GM23338 (cell line): ENCODE data around the gene SELENOW. TPM values are rescaled to one million over a fixed set of nuclear protein-coding genes. Genes with fewer than 3 reads are reported as not detected.

ENCODE experiments used
- ATAC-seq: fragments of 200-7000 bp; cut with Tn5 transposase; 3 replicates; pipeline ENCODE4 v1.9.1; 2020
- DNase-seq: peaks from one replicate; pipeline ENCODE4 v3.0.0-alpha.2; 2015; ENCODE audit warnings: low spot score
- H2AFZ ChIP-seq: fragments of 200-600 bp; sonication (generic); 2 replicates; pipeline ENCODE4 v1.8.0; 2016; ENCODE audit warnings: antibody characterized with exemption, mild to moderate bottlenecking, moderate library complexity
- H3F3A ChIP-seq: fragments of 200-600 bp; sonication (generic); replicated peaks from 2 replicates; pipeline ENCODE4 v1.8.0; 2017; ENCODE audit warnings: antibody characterized with exemption, mixed run types, low read depth
- H3K27ac ChIP-seq: fragments of 200-600 bp; sonication (generic); 2 replicates; pipeline ENCODE4 v1.6.1; 2016; ENCODE audit warnings: low read depth
- H3K27me3 ChIP-seq: fragments of 200-600 bp; sonication (generic); 2 replicates; pipeline ENCODE4 v1.8.0; 2016; ENCODE audit warnings: mild to moderate bottlenecking, mixed run types, moderate library complexity; ENCODE audit not compliant: insufficient read depth
- H3K36me3 ChIP-seq: fragments of 200-600 bp; sonication (generic); 2 replicates; pipeline ENCODE4 v1.8.0; 2016; ENCODE audit warnings: mild to moderate bottlenecking; ENCODE audit not compliant: insufficient read depth
- H3K4me1 ChIP-seq: fragments of 200-600 bp; sonication (generic); 2 replicates; pipeline ENCODE4 v1.8.0; 2016; ENCODE audit warnings: mild to moderate bottlenecking, moderate library complexity; ENCODE audit not compliant: insufficient read depth
- H3K4me2 ChIP-seq: fragments of 200-600 bp; sonication (generic); 2 replicates; pipeline ENCODE4 v1.7.1; 2017; ENCODE audit warnings: mixed run types
- H3K4me3 ChIP-seq: fragments of 200-600 bp; sonication (generic); 2 replicates; pipeline ENCODE4 v1.6.1; 2016; ENCODE audit warnings: mixed run types
- H3K79me2 ChIP-seq: fragments of 200-600 bp; sonication (generic); replicated peaks from 2 replicates; pipeline ENCODE4 v1.8.0; 2017; ENCODE audit warnings: mild to moderate bottlenecking; ENCODE audit not compliant: insufficient read depth
- H3K9me2 ChIP-seq: fragments of 200-600 bp; sonication (generic); 2 replicates; pipeline ENCODE4 v1.8.0; 2017; ENCODE audit not compliant: insufficient read depth
- H4K20me1 ChIP-seq: fragments of 200-600 bp; sonication (generic); replicated peaks from 2 replicates; pipeline ENCODE4 v1.8.0; 2017; ENCODE audit warnings: mild to moderate bottlenecking; ENCODE audit not compliant: insufficient read depth
- H3K27ac Mint-ChIP-seq: 2 replicates; pipeline ENCODE4 v1.8.0; 2020; ENCODE audit warnings: inconsistent platforms, mild to moderate bottlenecking, moderate library complexity, mixed read lengths
- H3K27me3 Mint-ChIP-seq: 3 replicates; pipeline ENCODE4 v1.8.0; 2022; ENCODE audit warnings: low read depth, mild to moderate bottlenecking, moderate library complexity, mixed read lengths, inconsistent platforms; ENCODE audit not compliant: insufficient read depth, poor library complexity
- H3K36me3 Mint-ChIP-seq: 3 replicates; pipeline ENCODE4 v1.8.0; 2021; ENCODE audit warnings: low read depth, mild to moderate bottlenecking, inconsistent platforms, moderate library complexity, mixed read lengths
- H3K4me1 Mint-ChIP-seq: 3 replicates; pipeline ENCODE4 v1.8.0; 2020; ENCODE audit warnings: mild to moderate bottlenecking, inconsistent platforms, mixed read lengths
- H3K4me3 Mint-ChIP-seq: 3 replicates; pipeline ENCODE4 v1.8.0; 2021; ENCODE audit warnings: moderate library complexity, mild to moderate bottlenecking, inconsistent platforms, mixed read lengths
- H3K9me3 Mint-ChIP-seq: 3 replicates; pipeline ENCODE4 v1.8.0; 2020; ENCODE audit warnings: moderate library complexity, mild to moderate bottlenecking, inconsistent platforms, mixed read lengths
- CREB1 ChIP-seq: fragments of 250-450 bp; sonication (Bioruptor Pico); IDR thresholded peaks from 2 replicates; pipeline ENCODE4 v1.5.0; 2020; ENCODE audit warnings: low read depth, mild to moderate bottlenecking, moderate library complexity
- CTCF ChIP-seq, 2 experiments: fragments of 200-600 bp in 1 of 2; sonication (generic) in 1 of 2; conservative IDR thresholded peaks; 2 replicates each; pipeline versions ENCODE4 v1.5.1 to v1.6.1; 2016 to 2017; ENCODE audit warnings: antibody characterized with exemption in 2 of 2, low read depth in 2 of 2, mild to moderate bottlenecking in 2 of 2, moderate library complexity in 1 of 2
- ETS1 ChIP-seq: IDR thresholded peaks from 2 replicates; pipeline ENCODE4 v1.6.1; 2016; ENCODE audit warnings: antibody characterized with exemption
- EZH2 ChIP-seq: fragments of 200-600 bp; sonication (generic); IDR thresholded peaks from one replicate; pipeline ENCODE4 v1.8.0; 2017; ENCODE audit warnings: antibody characterized with exemption, mild to moderate bottlenecking, low read depth; ENCODE audit not compliant: unreplicated experiment
- EZH2phosphoT487 ChIP-seq: fragments of 200-600 bp; sonication (generic); IDR thresholded peaks from one replicate; pipeline ENCODE4 v1.8.1; 2018; ENCODE audit warnings: antibody characterized with exemption; ENCODE audit not compliant: unreplicated experiment
- JUNB ChIP-seq: IDR thresholded peaks from one replicate; pipeline ENCODE4 v1.6.1; 2016; ENCODE audit warnings: antibody characterized with exemption; ENCODE audit not compliant: unreplicated experiment
- NANOG ChIP-seq: IDR thresholded peaks from 2 replicates; pipeline ENCODE4 v1.6.1; 2016; ENCODE audit warnings: antibody characterized with exemption, borderline replicate concordance
- STAT1 ChIP-seq: IDR thresholded peaks from one replicate; pipeline ENCODE4 v1.6.1; 2016; ENCODE audit warnings: antibody characterized with exemption; ENCODE audit not compliant: unreplicated experiment
- ZNF114 ChIP-seq: fragments of 250-450 bp; sonication (Bioruptor Pico); IDR thresholded peaks from 2 replicates; pipeline ENCODE4 v1.5.0; 2020; ENCODE audit warnings: mild to moderate bottlenecking, moderate library complexity
- ZNF331 ChIP-seq: fragments of 250-450 bp; sonication (Bioruptor Pico); IDR thresholded peaks from 2 replicates; pipeline ENCODE4 v1.5.0; 2020; ENCODE audit warnings: low read depth, mild to moderate bottlenecking, moderate library complexity
- polyA plus RNA-seq: library from polyadenylated mRNA; unstranded; fragments of >200 nt; fragmentation: Nextera tagmentation; extraction: Ambion mirVana; gene quantifications from 2 replicates; pipeline ENCODE4 v1.2.1, GENCODE V29; 2016
- total RNA-seq: library from RNA; depleted of rRNA; stranded (reverse); fragments of >200 nt; shearing (Covaris generic); gene quantifications from 2 replicates; pipeline ENCODE4 v1.2.3, GENCODE V29; 2014
- TF ChIP-seq, protein P1 (sequence below): IDR thresholded peaks from one replicate; pipeline ENCODE4 v1.6.1; 2018; ENCODE audit warnings: antibody characterized with exemption; ENCODE audit not compliant: unreplicated experiment
- TF ChIP-seq, protein P2 (sequence below): fragments of 250-450 bp; sonication (Bioruptor Pico); IDR thresholded peaks from 2 replicates; pipeline ENCODE4 v1.5.0; 2020; ENCODE audit warnings: mild to moderate bottlenecking, moderate library complexity

The SELENOW gene
- total and polyA plus RNA-seq, 2 experiments from 2014 or later = 558 to 811 TPM

GRCh38 chr19:47778049-47778953 lies at the start of gene SELENOW (continued):
- no peak for TF ChIP-seq EZH2phosphoT487

- Mint-ChIP-seq H3K27me3 (peaks cover 15% of the 10 kb centered on the region), H3K9me3 (no peaks in the 10 kb centered on the region), H3K36me3 (peaks cover 5% of the 10 kb centered on the region; the same call in 2 of the 3 replicates), H3K27ac (peak overlapping the region; percentile 56; the same call in 1 of the 2 replicates), H3K4me1 (peaks cover 11% of the 10 kb centered on the region), H3K4me3 (peak overlapping the region; percentile 89)
- H4K20me1 ChIP-seq = no peaks in the 10 kb centered on the region
- peaks cover 2% of the 10 kb centered on the region; the same call in 1 of the 2 replicates for H3K9me2 ChIP-seq
- peak; percentile 60 for ATAC-seq
- H3F3A ChIP-seq = peaks cover 8% of the 10 kb centered on the region; the same call in 1 of the 2 replicates
- H3K4me1 ChIP-seq = peaks cover 6% of the 10 kb centered on the region; the same call in 1 of the 2 replicates
- H3K36me3 ChIP-seq = no peaks in the 10 kb centered on the region
- no peaks in the 10 kb centered on the region for H3K27me3 ChIP-seq
- no peak overlapping the region for H3K27ac ChIP-seq
- peak overlapping the region; percentile 94 for H3K4me2 ChIP-seq
- no peaks in the 10 kb centered on the region for H3K79me2 ChIP-seq
- DNase-seq = peak; percentile 66
- H3K4me3 ChIP-seq = peak overlapping the region; percentile 85
- peak overlapping the region; percentile 96 for H2AFZ ChIP-seq
- no peak for TF ChIP-seq ETS1
- TF ChIP-seq, protein P1, sequence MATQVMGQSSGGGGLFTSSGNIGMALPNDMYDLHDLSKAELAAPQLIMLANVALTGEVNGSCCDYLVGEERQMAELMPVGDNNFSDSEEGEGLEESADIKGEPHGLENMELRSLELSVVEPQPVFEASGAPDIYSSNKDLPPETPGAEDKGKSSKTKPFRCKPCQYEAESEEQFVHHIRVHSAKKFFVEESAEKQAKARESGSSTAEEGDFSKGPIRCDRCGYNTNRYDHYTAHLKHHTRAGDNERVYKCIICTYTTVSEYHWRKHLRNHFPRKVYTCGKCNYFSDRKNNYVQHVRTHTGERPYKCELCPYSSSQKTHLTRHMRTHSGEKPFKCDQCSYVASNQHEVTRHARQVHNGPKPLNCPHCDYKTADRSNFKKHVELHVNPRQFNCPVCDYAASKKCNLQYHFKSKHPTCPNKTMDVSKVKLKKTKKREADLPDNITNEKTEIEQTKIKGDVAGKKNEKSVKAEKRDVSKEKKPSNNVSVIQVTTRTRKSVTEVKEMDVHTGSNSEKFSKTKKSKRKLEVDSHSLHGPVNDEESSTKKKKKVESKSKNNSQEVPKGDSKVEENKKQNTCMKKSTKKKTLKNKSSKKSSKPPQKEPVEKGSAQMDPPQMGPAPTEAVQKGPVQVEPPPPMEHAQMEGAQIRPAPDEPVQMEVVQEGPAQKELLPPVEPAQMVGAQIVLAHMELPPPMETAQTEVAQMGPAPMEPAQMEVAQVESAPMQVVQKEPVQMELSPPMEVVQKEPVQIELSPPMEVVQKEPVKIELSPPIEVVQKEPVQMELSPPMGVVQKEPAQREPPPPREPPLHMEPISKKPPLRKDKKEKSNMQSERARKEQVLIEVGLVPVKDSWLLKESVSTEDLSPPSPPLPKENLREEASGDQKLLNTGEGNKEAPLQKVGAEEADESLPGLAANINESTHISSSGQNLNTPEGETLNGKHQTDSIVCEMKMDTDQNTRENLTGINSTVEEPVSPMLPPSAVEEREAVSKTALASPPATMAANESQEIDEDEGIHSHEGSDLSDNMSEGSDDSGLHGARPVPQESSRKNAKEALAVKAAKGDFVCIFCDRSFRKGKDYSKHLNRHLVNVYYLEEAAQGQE = no peak
- TF ChIP-seq NANOG = no peak
- TF ChIP-seq ZNF114 (CRISPR knock-in tag) = no peak
- TF ChIP-seq JUNB = no peak
- no peak for TF ChIP-seq STAT1
- TF ChIP-seq ZNF331 (CRISPR knock-in tag) = no peak
- TF ChIP-seq, protein P2, sequence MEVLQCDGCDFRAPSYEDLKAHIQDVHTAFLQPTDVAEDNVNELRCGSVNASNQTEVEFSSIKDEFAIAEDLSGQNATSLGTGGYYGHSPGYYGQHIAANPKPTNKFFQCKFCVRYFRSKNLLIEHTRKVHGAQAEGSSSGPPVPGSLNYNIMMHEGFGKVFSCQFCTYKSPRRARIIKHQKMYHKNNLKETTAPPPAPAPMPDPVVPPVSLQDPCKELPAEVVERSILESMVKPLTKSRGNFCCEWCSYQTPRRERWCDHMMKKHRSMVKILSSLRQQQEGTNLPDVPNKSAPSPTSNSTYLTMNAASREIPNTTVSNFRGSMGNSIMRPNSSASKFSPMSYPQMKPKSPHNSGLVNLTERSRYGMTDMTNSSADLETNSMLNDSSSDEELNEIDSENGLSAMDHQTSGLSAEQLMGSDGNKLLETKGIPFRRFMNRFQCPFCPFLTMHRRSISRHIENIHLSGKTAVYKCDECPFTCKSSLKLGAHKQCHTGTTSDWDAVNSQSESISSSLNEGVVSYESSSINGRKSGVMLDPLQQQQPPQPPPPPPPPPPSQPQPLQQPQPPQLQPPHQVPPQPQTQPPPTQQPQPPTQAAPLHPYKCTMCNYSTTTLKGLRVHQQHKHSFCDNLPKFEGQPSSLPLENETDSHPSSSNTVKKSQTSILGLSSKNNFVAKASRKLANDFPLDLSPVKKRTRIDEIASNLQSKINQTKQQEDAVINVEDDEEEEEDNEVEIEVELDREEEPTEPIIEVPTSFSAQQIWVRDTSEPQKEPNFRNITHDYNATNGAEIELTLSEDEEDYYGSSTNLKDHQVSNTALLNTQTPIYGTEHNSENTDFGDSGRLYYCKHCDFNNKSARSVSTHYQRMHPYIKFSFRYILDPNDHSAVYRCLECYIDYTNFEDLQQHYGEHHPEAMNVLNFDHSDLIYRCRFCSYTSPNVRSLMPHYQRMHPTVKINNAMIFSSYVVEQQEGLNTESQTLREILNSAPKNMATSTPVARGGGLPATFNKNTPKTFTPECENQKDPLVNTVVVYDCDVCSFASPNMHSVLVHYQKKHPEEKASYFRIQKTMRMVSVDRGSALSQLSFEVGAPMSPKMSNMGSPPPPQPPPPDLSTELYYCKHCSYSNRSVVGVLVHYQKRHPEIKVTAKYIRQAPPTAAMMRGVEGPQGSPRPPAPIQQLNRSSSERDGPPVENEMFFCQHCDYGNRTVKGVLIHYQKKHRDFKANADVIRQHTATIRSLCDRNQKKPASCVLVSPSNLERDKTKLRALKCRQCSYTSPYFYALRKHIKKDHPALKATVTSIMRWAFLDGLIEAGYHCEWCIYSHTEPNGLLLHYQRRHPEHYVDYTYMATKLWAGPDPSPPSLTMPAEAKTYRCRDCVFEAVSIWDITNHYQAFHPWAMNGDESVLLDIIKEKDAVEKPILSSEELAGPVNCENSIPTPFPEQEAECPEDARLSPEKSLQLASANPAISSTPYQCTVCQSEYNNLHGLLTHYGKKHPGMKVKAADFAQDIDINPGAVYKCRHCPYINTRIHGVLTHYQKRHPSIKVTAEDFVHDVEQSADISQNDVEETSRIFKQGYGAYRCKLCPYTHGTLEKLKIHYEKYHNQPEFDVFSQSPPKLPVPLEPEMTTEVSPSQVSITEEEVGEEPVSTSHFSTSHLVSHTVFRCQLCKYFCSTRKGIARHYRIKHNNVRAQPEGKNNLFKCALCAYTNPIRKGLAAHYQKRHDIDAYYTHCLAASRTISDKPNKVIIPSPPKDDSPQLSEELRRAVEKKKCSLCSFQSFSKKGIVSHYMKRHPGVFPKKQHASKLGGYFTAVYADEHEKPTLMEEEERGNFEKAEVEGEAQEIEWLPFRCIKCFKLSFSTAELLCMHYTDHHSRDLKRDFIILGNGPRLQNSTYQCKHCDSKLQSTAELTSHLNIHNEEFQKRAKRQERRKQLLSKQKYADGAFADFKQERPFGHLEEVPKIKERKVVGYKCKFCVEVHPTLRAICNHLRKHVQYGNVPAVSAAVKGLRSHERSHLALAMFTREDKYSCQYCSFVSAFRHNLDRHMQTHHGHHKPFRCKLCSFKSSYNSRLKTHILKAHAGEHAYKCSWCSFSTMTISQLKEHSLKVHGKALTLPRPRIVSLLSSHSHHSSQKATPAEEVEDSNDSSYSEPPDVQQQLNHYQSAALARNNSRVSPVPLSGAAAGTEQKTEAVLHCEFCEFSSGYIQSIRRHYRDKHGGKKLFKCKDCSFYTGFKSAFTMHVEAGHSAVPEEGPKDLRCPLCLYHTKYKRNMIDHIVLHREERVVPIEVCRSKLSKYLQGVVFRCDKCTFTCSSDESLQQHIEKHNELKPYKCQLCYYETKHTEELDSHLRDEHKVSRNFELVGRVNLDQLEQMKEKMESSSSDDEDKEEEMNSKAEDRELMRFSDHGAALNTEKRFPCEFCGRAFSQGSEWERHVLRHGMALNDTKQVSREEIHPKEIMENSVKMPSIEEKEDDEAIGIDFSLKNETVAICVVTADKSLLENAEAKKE (CRISPR knock-in tag) = no peak
- TF ChIP-seq CTCF (conservative IDR thresholded peaks at IDR 0.05; ENCODE audit: low read depth in 2 of 2) = no peak
- no peak for TF ChIP-seq CREB1
- TF ChIP-seq EZH2 = no peak
These were observed 49.1 kb upstream of the SELENOW start for GRCh38 chr19:47729468-47729798.
